GM12892 (cell line): ENCODE data around the gene IL22RA1.

Source experiments
- POLR2A ChIP-seq: IDR thresholded peaks from 2 replicates; pipeline ENCODE4 v1.6.1; 2011; ENCODE audit warnings: low read depth, low read length, control low read depth
- POLR2AphosphoS5 ChIP-seq: IDR thresholded peaks from 2 replicates; pipeline ENCODE4 v1.6.1; 2011; ENCODE audit warnings: low read depth, low read length, control low read depth
- TAF1 ChIP-seq: IDR thresholded peaks from 2 replicates; pipeline ENCODE4 v1.6.1; 2011; ENCODE audit warnings: low read depth, mild to moderate bottlenecking, control low read depth, low read length, borderline replicate concordance

- TF ChIP-seq POLR2A (no peak), POLR2AphosphoS5 (no peak), TAF1 (no peak)
Measured at GRCh38 chr1:24080131-24080530, 62.8 kb downstream of the IL22RA1 start.
